ENCODE data around the gene PKLR.

GRCh38 chr1:155294520-155295182 lies 6.6 kb downstream of the PKLR start:
- TF ChIP-seq CTCF (conservative IDR thresholded peaks at IDR 0.05; ENCODE audit: low read depth, low read length) (no peak), NFE2L2 (IDR thresholded peaks at IDR 0.05; ENCODE audit: low read depth, low read length) (no peak), SMC3 (IDR thresholded peaks at IDR 0.05; ENCODE audit: low read depth, low read length) (no peak), POLR2A (IDR thresholded peaks at IDR 0.05; ENCODE audit: low read depth, low read length) (no peak), FOS (IDR thresholded peaks at IDR 0.05; ENCODE audit: low read depth, low read length) (no peak), RAD21 (IDR thresholded peaks at IDR 0.05; ENCODE audit: low read length) (no peak), RFX5 (IDR thresholded peaks at IDR 0.05; ENCODE audit: low read depth, low read length) (no peak), MAZ (IDR thresholded peaks at IDR 0.05; ENCODE audit: borderline replicate concordance, low read depth, low read length) (no peak), CEBPB (IDR thresholded peaks at IDR 0.05; ENCODE audit: low read depth, low read length) (no peak), ELK1 (IDR thresholded peaks at IDR 0.05; ENCODE audit: borderline replicate concordance, low read depth, low read length) (no peak), RCOR1 (IDR thresholded peaks at IDR 0.05; ENCODE audit: insufficient replicate concordance, low read length) (no peak)
